T47D (cell line): ENCODE results near the gene MT1F.
A peak's percentile ranks its signal among the peaks of the same experiment; 100 is the strongest.
"Not testable (repeated sequence)": the region's sequence is repeated elsewhere in the genome, so short reads cannot be mapped to it uniquely, and the experiment has no call there.

Source experiments
- DNase-seq, 2 experiments: peaks; one replicate each; pipeline versions ENCODE4 v3.0.0 to v3.0.0-alpha.2; 2011 to 2012; ENCODE audit warnings: low read depth in 1 of 2, low spot score in 1 of 2
- JUND ChIP-seq: IDR thresholded peaks from 2 replicates; pipeline ENCODE4 v1.6.1; 2012; ENCODE audit warnings: low read depth
- in situ Hi-C: cut with HindIII; loops from 2 replicates; pipeline ENCODE4 v1.10.0; 2016; ENCODE audit warnings: low sequenced_read_pairs, low pct_unique_long_range_greater_than_20kb

The MT1F gene

GRCh38 chr16:56673921-56674320, 16.2 kb downstream of the MT1F start:
- no peak for TF ChIP-seq JUND
- in situ Hi-C loops = no loop called here
- DNase-seq = peak in 1 of 2 experiments; percentile 57

GRCh38 chr16:56674570-56674969, 16.8 kb downstream of the MT1F start:
- DNase-seq, in situ Hi-C loops: not testable (repeated sequence)

- no peak for DNase-seq
- TF ChIP-seq JUND = no peak
- in situ Hi-C loops = no loop called here
These were observed 18.0 kb downstream of the MT1F start for GRCh38 chr16:56675685-56676210.

GRCh38 chr16:56677474-56677873, 19.7 kb downstream of the MT1F start:
- TF ChIP-seq JUND = no peak
- DNase-seq = no peak
- in situ Hi-C loops = no loop called here

GRCh38 chr16:56679078-56679730, 21.4 kb downstream of the MT1F start:
- TF ChIP-seq JUND = no peak
- no peak for DNase-seq
- in situ Hi-C loops = no loop called here

- no peak for DNase-seq
- in situ Hi-C loops = no loop called here
- TF ChIP-seq JUND = no peak
These were observed 22.1 kb downstream of the MT1F start for GRCh38 chr16:56679818-56680217.

- in situ Hi-C loops = no loop called here
- peak; percentile 60 to 93 for DNase-seq
- no peak for TF ChIP-seq JUND
These were observed 24.4 kb downstream of the MT1F start, which contains the start of gene MT1X for GRCh38 chr16:56681939-56682702. MT1X (plus strand) TSS chr16:56682470; CDS start chr16:56682541, 71 bp downstream.

- TF ChIP-seq JUND = no peak
- in situ Hi-C loops = no loop called here
- no peak for DNase-seq
These were observed 25.1 kb downstream of the MT1F start for GRCh38 chr16:56682703-56683397.

- in situ Hi-C loops = no loop called here
- no peak for TF ChIP-seq JUND
- no peak for DNase-seq
These were observed 25.8 kb downstream of the MT1F start for GRCh38 chr16:56683424-56684172.

- no peak for TF ChIP-seq JUND
- DNase-seq = no peak
- in situ Hi-C loops = no loop called here
These were observed 26.6 kb downstream of the MT1F start for GRCh38 chr16:56684256-56684925.

- no peak for TF ChIP-seq JUND
- in situ Hi-C loops = no loop called here
- no peak for DNase-seq
These were observed 27.3 kb downstream of the MT1F start for GRCh38 chr16:56684926-56685590.
